Prostate gland (tissue), 2 donors: Measurements from ENCODE around the gene CACNA2D4.

Experiments used
- POLR2A ChIP-seq: fragments of 450-650 bp; IDR thresholded peaks from one replicate; pipeline ENCODE4 v1.6.1; 2016; ENCODE audit warnings: antibody characterized with exemption, mild to moderate bottlenecking
- POLR2AphosphoS5 ChIP-seq: sonication (generic); formaldehyde crosslinking; IDR thresholded peaks from one replicate; pipeline ENCODE4 v1.6.1; 2017; ENCODE audit warnings: antibody characterized with exemption
- TF ChIP-seq, protein P1 (sequence below), 4 experiments: fragments of 200-600 bp in 2 of 4; fragments of 450-650 bp in 2 of 4; sonication (generic) in 2 of 4; IDR thresholded peaks; 1 replicate in 3 of 4; 2 replicates in 1 of 4; pipeline ENCODE4 v1.5.1; 2016 to 2019; ENCODE audit warnings: antibody characterized with exemption in 4 of 4, mild to moderate bottlenecking in 2 of 4, moderate library complexity in 2 of 4

- TF ChIP-seq, protein P1, sequence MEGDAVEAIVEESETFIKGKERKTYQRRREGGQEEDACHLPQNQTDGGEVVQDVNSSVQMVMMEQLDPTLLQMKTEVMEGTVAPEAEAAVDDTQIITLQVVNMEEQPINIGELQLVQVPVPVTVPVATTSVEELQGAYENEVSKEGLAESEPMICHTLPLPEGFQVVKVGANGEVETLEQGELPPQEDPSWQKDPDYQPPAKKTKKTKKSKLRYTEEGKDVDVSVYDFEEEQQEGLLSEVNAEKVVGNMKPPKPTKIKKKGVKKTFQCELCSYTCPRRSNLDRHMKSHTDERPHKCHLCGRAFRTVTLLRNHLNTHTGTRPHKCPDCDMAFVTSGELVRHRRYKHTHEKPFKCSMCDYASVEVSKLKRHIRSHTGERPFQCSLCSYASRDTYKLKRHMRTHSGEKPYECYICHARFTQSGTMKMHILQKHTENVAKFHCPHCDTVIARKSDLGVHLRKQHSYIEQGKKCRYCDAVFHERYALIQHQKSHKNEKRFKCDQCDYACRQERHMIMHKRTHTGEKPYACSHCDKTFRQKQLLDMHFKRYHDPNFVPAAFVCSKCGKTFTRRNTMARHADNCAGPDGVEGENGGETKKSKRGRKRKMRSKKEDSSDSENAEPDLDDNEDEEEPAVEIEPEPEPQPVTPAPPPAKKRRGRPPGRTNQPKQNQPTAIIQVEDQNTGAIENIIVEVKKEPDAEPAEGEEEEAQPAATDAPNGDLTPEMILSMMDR (IDR thresholded peaks at IDR 0.05), result no peak
- TF ChIP-seq POLR2AphosphoS5 (no peak), POLR2A (no peak)
Observed at GRCh38 chr12:1848745-1849144, 69.7 kb downstream of the CACNA2D4 start.
